Bronchial epithelial cell (primary cell): ENCODE data around the gene ELMO1. TPM values are rescaled to one million over a fixed set of nuclear protein-coding genes. Genes with fewer than 3 reads are reported as not detected.
A peak's percentile ranks its signal among the peaks of the same experiment; 100 is the strongest.

Experiments used
- DNase-seq: peaks from one replicate; pipeline ENCODE4 v3.0.0-alpha.2; 2010; ENCODE audit warnings: low read depth
- FAIRE-seq: peaks from 2 replicates; lab custom pipeline; 2011; peaks lifted over from hg19 to GRCh38; lab: Jason Lieb, UNC
- H3K27me3 ChIP-seq: 2 replicates; pipeline ENCODE4 v1.5.1; 2011; ENCODE audit warnings: low read length; ENCODE audit not compliant: control insufficient read depth, insufficient read depth
- H3K36me3 ChIP-seq: 2 replicates; pipeline ENCODE4 v1.5.1; 2011; ENCODE audit warnings: low read length; ENCODE audit not compliant: control insufficient read depth, insufficient read depth
- H3K4me3 ChIP-seq: 2 replicates; pipeline ENCODE4 v1.5.1; 2011; ENCODE audit warnings: mild to moderate bottlenecking, low read depth, low read length, control low read depth
- CTCF ChIP-seq: IDR thresholded peaks from 2 replicates; pipeline ENCODE4 v1.5.1; 2011; ENCODE audit warnings: mild to moderate bottlenecking, moderate library complexity, low read length, control low read depth, inconsistent platforms; ENCODE audit not compliant: insufficient read depth, severe bottlenecking
- total RNA-seq: library from RNA; depleted of rRNA; stranded (reverse); fragments of >200 nt; gene quantifications from 2 replicates; pipeline ENCODE4 v1.2.1, GENCODE V29; 2014

ELMO1 gene
- total RNA-seq, 1 donor from 2014 or later, result under 0.01 TPM

DNA sequence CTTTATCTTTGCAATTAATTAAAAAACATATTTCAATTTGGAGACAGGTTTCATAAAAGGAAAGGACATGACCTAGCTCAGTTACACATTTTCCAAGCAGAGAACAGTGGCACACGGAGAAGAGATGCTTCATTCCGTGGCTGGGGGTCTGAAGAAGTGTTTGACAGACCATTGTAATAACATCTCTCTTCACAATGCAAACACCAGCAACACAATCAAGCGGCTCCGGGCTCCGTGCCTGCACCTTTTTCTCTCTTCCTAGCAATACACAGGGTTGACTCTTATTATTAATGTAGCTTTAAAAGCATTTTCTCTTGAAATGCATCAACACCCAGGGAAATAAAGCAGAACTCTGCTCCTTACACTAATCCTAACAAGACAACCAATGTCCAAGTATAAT, 463.3 kb downstream of the ELMO1 start:
- DNase-seq, result no peak
- H3K4me3 ChIP-seq, result no peak overlapping the region
- TF ChIP-seq CTCF, result no peak
- no peaks in the 10 kb centered on the region for H3K27me3 ChIP-seq
- no peak for FAIRE-seq
- H3K36me3 ChIP-seq, result no peaks in the 10 kb centered on the region

DNA sequence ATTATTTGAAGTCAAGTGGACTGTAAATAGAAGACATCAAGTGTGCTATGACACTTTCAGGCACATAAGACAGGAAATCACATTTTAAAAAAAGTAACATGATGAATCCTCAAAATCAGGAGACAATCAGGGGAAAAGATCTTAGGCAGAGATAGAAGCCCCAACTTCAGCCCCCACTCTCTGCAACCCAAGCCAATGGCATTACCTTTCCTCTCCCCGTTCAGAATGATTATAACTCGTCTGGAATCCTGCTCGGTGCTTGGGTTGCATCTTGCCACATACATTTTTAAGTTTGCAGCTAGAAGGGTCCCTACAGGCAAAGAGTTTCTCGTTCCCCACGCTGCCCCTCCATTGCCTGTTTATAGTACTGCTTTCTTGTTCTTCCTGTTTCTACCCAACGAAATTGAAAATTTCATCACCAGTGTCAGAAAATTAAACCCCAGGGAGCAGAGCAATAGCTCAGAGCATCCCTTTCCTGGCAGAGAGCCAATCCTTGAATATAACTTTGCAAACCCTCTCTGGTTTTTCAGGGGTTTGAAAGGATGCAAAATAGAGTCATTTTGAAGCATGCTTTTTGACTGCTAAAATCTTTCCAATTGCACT, 463.9 kb downstream of the ELMO1 start:
- no peak for FAIRE-seq
- TF ChIP-seq CTCF, result no peak
- no peak overlapping the region for H3K4me3 ChIP-seq
- H3K36me3 ChIP-seq, result no peaks in the 10 kb centered on the region
- H3K27me3 ChIP-seq, result no peaks in the 10 kb centered on the region
- no peak for DNase-seq

- TF ChIP-seq CTCF, result no peak
- Histone ChIP-seq H3K27me3 (no peaks in the 10 kb centered on the region), H3K4me3 (no peak overlapping the region), H3K36me3 (no peaks in the 10 kb centered on the region)
- no peak for DNase-seq
- FAIRE-seq, result no peak
Observed at GRCh38 chr7:36984041-36984521, 464.6 kb downstream of the ELMO1 start.

DNA sequence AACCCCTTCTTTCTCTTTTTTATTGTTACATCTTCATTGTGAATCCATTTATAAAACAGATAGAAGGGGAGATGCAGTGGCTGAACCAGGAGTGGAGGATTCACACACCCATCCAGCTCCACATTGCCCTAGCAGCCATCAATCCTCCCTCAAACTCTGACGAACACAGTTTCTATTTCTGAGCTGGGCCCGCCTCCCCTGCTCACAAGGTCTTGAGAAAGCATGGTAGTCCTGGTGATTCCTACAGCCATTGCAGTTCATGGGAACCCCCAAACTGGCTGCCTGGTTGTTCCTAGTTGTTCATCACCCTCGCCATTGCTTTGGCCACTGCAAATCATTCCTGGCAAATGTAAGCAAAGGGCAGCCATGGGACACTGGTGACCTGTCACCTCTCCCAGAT, 465.9 kb downstream of the ELMO1 start:
- no peaks in the 10 kb centered on the region for H3K36me3 ChIP-seq
- H3K27me3 ChIP-seq, result no peaks in the 10 kb centered on the region
- no peak for DNase-seq
- TF ChIP-seq CTCF, result no peak
- FAIRE-seq, result no peak
- H3K4me3 ChIP-seq, result no peak overlapping the region

DNA sequence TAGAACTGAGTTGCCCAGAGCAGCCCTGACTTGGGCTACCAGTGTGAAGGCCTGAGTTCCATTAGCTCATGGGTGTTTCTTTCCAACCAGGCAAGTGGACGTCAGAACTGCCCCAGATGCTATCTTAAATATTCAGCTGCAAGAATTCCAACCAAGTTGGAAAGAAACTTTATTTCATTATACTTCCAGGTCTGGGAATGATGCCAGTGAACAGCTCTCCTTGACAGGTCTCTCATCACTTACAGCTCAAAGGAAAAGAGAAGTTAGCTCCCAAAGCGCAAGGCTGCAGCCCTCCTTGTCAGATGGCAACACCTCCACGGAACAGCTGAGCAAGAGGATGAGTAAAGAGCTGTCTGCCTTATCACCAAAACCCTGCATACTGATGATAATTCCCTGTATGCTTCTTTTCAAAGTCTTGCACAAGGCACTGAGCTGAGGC, 468.8 kb downstream of the ELMO1 start:
- Histone ChIP-seq H3K4me3 (no peak overlapping the region), H3K36me3 (no peaks in the 10 kb centered on the region), H3K27me3 (no peaks in the 10 kb centered on the region)
- DNase-seq (no peak), FAIRE-seq (no peak)
- TF ChIP-seq CTCF, result no peak

GRCh38 chr7:36978461-36978860, 470.2 kb downstream of the ELMO1 start:
- no peak for DNase-seq
- FAIRE-seq, result peak; percentile 55
- no peak for TF ChIP-seq CTCF
- no peak overlapping the region for H3K4me3 ChIP-seq
- no peaks in the 10 kb centered on the region for H3K36me3 ChIP-seq
- no peaks in the 10 kb centered on the region for H3K27me3 ChIP-seq
